H9 (cell line): ENCODE measurements around the gene LMX1A. TPM values are rescaled to one million over a fixed set of nuclear protein-coding genes. Genes with fewer than 3 reads are reported as not detected.
A peak's percentile ranks its signal among the peaks of the same experiment; 100 is the strongest.

ENCODE experiments used
- DNase-seq: peaks from one replicate; pipeline ENCODE4 v3.0.0-alpha.2; 2017
- H2AFZ ChIP-seq: one replicate; pipeline ENCODE4 v1.6.1; 2013; ENCODE audit warnings: mild to moderate bottlenecking, low read length, control low read depth, moderate library complexity
- H2AK5ac ChIP-seq: 2 replicates; pipeline ENCODE4 v1.6.1; 2013; ENCODE audit warnings: low read length, control low read depth, mixed read lengths; ENCODE audit not compliant: insufficient read length
- H2BK120ac ChIP-seq: one replicate; pipeline ENCODE4 v1.6.1; 2013; ENCODE audit warnings: low read depth, mild to moderate bottlenecking, low read length, control low read depth, inconsistent platforms; ENCODE audit not compliant: poor library complexity, severe bottlenecking
- H2BK12ac ChIP-seq: 2 replicates; pipeline ENCODE4 v1.6.1; 2013; ENCODE audit warnings: low read length, control low read depth, mixed read lengths, low read depth; ENCODE audit not compliant: insufficient read length
- H2BK15ac ChIP-seq: 2 replicates; pipeline ENCODE4 v1.6.1; 2013; ENCODE audit warnings: low read depth, low read length, control low read depth
- H2BK20ac ChIP-seq: one replicate; pipeline ENCODE4 v1.6.1; 2013; ENCODE audit warnings: low read depth, mild to moderate bottlenecking, low read length, control low read depth, inconsistent platforms; ENCODE audit not compliant: poor library complexity, severe bottlenecking
- H2BK5ac ChIP-seq: 2 replicates; pipeline ENCODE4 v1.6.1; 2013; ENCODE audit warnings: low read length, control low read depth, mixed read lengths; ENCODE audit not compliant: insufficient read length
- H3K14ac ChIP-seq: 2 replicates; pipeline ENCODE4 v1.6.1; 2013; ENCODE audit warnings: low read length, control low read depth; ENCODE audit not compliant: insufficient read depth
- H3K18ac ChIP-seq: 2 replicates; pipeline ENCODE4 v1.6.1; 2013; ENCODE audit warnings: low read depth, mild to moderate bottlenecking, mixed read lengths, low read length, control low read depth; ENCODE audit not compliant: insufficient read length
- H3K23ac ChIP-seq: 2 replicates; pipeline ENCODE4 v1.6.1; 2013; ENCODE audit warnings: low read length, control low read depth, mixed read lengths, low read depth; ENCODE audit not compliant: insufficient read length
- H3K23me2 ChIP-seq: 2 replicates; pipeline ENCODE4 v1.6.1; 2013; ENCODE audit warnings: low read depth, mild to moderate bottlenecking, mixed read lengths, low read length, control low read depth; ENCODE audit not compliant: insufficient read length, poor library complexity, severe bottlenecking
- H3K27ac ChIP-seq: 2 replicates; pipeline ENCODE4 v1.5.1; 2013; ENCODE audit warnings: low read length, control low read depth, mixed read lengths, low read depth; ENCODE audit not compliant: insufficient read length
- H3K27me3 ChIP-seq: 2 replicates; pipeline ENCODE4 v1.6.1; 2013; ENCODE audit warnings: low read length, control low read depth, inconsistent platforms; ENCODE audit not compliant: insufficient read depth
- H3K4ac ChIP-seq: 2 replicates; pipeline ENCODE4 v1.6.1; 2013; ENCODE audit warnings: low read depth, mild to moderate bottlenecking, control low read depth, inconsistent platforms, low read length, moderate library complexity
- H3K4me1 ChIP-seq: 2 replicates; pipeline ENCODE4 v1.6.1; 2013; ENCODE audit warnings: low read length, control low read depth, inconsistent platforms; ENCODE audit not compliant: insufficient read depth
- H3K4me2 ChIP-seq: 2 replicates; pipeline ENCODE4 v1.6.1; 2013; ENCODE audit warnings: low read length, control low read depth, mixed read lengths; ENCODE audit not compliant: insufficient read length, insufficient read depth
- H3K56ac ChIP-seq: 2 replicates; pipeline ENCODE4 v1.6.1; 2013; ENCODE audit warnings: low read depth, mild to moderate bottlenecking, mixed read lengths, low read length, control low read depth; ENCODE audit not compliant: insufficient read length
- H3K79me1 ChIP-seq: 2 replicates; pipeline ENCODE4 v1.6.1; 2013; ENCODE audit warnings: low read depth, mild to moderate bottlenecking, moderate library complexity, low read length, control low read depth, inconsistent platforms; ENCODE audit not compliant: insufficient read depth, poor library complexity, severe bottlenecking
- H3K79me2 ChIP-seq: 2 replicates; pipeline ENCODE4 v1.6.1; 2013; ENCODE audit warnings: low read length, control low read depth, inconsistent platforms; ENCODE audit not compliant: insufficient read depth
- H3K9ac ChIP-seq: 2 replicates; pipeline ENCODE4 v1.6.1; 2013; ENCODE audit warnings: low read length, control low read depth, mixed read lengths; ENCODE audit not compliant: insufficient read length; ENCODE audit errors: extremely low read depth
- H3K9me3 ChIP-seq: one replicate; pipeline ENCODE4 v1.6.1; 2013; ENCODE audit warnings: low read depth, low read length, inconsistent platforms; ENCODE audit not compliant: control insufficient read depth
- H3T11ph ChIP-seq: one replicate; pipeline ENCODE4 v1.6.1; 2013; ENCODE audit warnings: mild to moderate bottlenecking, low read length, control low read depth, inconsistent platforms
- H4K20me1 ChIP-seq: one replicate; pipeline ENCODE4 v1.6.1; 2013; ENCODE audit not compliant: control insufficient read depth, insufficient read length, insufficient read depth
- H4K5ac ChIP-seq: 2 replicates; pipeline ENCODE4 v1.6.1; 2013; ENCODE audit warnings: low read depth, mild to moderate bottlenecking, mixed read lengths, low read length, control low read depth; ENCODE audit not compliant: insufficient read length
- H4K8ac ChIP-seq: replicated peaks from 2 replicates; pipeline ENCODE4 v1.6.1; 2013; ENCODE audit warnings: low read length, control low read depth, mixed read lengths, low read depth; ENCODE audit not compliant: insufficient read length
- H4K91ac ChIP-seq: 2 replicates; pipeline ENCODE4 v1.6.1; 2013; ENCODE audit warnings: low read depth, mild to moderate bottlenecking, moderate library complexity, mixed read lengths, low read length, control low read depth; ENCODE audit not compliant: insufficient read length
- H3K27ac Mint-ChIP-seq, 3 experiments: 2 replicates in 2 of 3; 3 replicates in 1 of 3; pipeline ENCODE4 v1.8.0; 2020 to 2021; ENCODE audit warnings: mixed read lengths in 3 of 3, mild to moderate bottlenecking in 1 of 3, moderate library complexity in 1 of 3
- H3K27me3 Mint-ChIP-seq: 2 replicates; pipeline ENCODE4 v1.8.0; 2021; ENCODE audit warnings: low read depth, mild to moderate bottlenecking, moderate library complexity, mixed read lengths
- H3K36me3 Mint-ChIP-seq, 3 experiments: 2 replicates in 2 of 3; 3 replicates in 1 of 3; pipeline ENCODE4 v1.8.0; 2020 to 2021; ENCODE audit warnings: low read depth in 3 of 3, mixed read lengths in 3 of 3; ENCODE audit not compliant: insufficient read depth in 1 of 3
- H3K4me1 Mint-ChIP-seq, 2 experiments: 2 replicates each; pipeline ENCODE4 v1.8.0; 2020; ENCODE audit warnings: mixed read lengths in 2 of 2
- H3K4me3 Mint-ChIP-seq, 2 experiments: 2 replicates in 1 of 2; 3 replicates in 1 of 2; pipeline ENCODE4 v1.8.0; 2020 to 2021; ENCODE audit warnings: mild to moderate bottlenecking in 2 of 2, mixed read lengths in 2 of 2, moderate library complexity in 1 of 2
- H3K9me3 Mint-ChIP-seq, 2 experiments: 2 replicates in 1 of 2; 3 replicates in 1 of 2; pipeline ENCODE4 v1.8.0; 2020; ENCODE audit warnings: mild to moderate bottlenecking in 2 of 2, mixed read lengths in 2 of 2, moderate library complexity in 1 of 2
- CTCF ChIP-seq: fragments of 200-600 bp; sonication (generic); conservative IDR thresholded peaks from 3 replicates; pipeline ENCODE4 v1.8.0; 2021; ENCODE audit warnings: antibody characterized with exemption, mild to moderate bottlenecking
- WGBS: extraction: QIAGEN DNeasy Blood & Tissue Kit; methylation state at CpG from one replicate; pipeline ENCODE4 v1.1.7; 2013; ENCODE audit warnings: missing lambda C conversion rate, low lambda C conversion rate, mixed read lengths; ENCODE audit not compliant: insufficient read length; ENCODE audit errors: extremely low coverage; 5-methylcytosine and 5-hydroxymethylcytosine counted together
- total RNA-seq: library from RNA; stranded (reverse); gene quantifications from 2 replicates; pipeline ENCODE4 v1.2.1, GENCODE V29; 2021

The LMX1A gene
- total RNA-seq, 1 experiment from 2014 or later = not detected

DNA sequence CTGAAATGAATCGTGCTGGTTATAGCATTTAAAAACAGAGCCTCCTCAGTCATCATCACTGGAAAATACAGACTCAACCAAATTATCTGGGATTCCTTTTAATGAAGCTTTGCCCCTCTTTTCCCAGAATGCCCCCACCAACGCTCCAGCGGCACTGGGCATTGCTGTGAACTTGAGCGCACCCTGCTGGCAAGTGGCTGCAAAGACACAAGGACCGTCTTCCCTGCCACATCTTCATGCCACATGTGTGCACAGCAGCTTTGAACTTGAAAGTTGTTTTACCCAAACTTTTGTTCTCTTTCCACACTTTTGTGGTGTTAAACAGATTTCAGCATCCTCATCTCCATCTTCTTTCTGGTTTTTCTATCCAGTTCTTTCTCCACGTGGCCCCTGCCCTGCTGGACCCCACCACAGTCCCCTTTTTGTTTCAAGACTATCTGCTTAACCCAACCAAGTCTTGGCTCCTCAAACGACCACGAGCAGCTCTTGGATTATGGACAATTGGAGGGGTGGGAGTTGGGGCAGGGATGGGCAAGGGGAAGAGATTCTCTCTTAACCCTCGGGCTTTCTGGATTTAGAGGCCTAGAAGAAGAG is 12.8 kb upstream of the LMX1A start:
- Histone ChIP-seq H2BK120ac (no peak overlapping the region), H4K91ac (no peak overlapping the region), H3K79me1 (no peaks in the 10 kb centered on the region), H3K23ac (no peak overlapping the region), H4K8ac (no peak overlapping the region), H3K9me3 (no peaks in the 10 kb centered on the region), H2AK5ac (no peak overlapping the region), H2AFZ (no peak overlapping the region), H3K4me1 (peaks cover 4% of the 10 kb centered on the region), H2BK20ac (no peak overlapping the region), H3K18ac (no peak overlapping the region), H4K20me1 (no peaks in the 10 kb centered on the region), H2BK12ac (no peak overlapping the region), H3K79me2 (no peaks in the 10 kb centered on the region), H3K4ac (no peak overlapping the region), H4K5ac (no peak overlapping the region), H3K9ac (no peak overlapping the region), H3K27me3 (no peaks in the 10 kb centered on the region), H2BK15ac (no peak overlapping the region), H3K4me2 (no peak overlapping the region), H3T11ph (no peak overlapping the region), H3K56ac (no peak overlapping the region), H3K14ac (no peak overlapping the region), H2BK5ac (no peak overlapping the region), H3K23me2 (no peaks in the 10 kb centered on the region), H3K27ac (no peak overlapping the region)
- peak; percentile 72 for DNase-seq
- no peaks in the 10 kb centered on the region for H3K9me3 Mint-ChIP-seq
- H3K36me3 Mint-ChIP-seq = no peaks in the 10 kb centered on the region
- no peak overlapping the region for H3K27ac Mint-ChIP-seq
- H3K4me3 Mint-ChIP-seq = no peak overlapping the region
- H3K27me3 Mint-ChIP-seq = peaks cover 91% of the 10 kb centered on the region
- no CpG with 5 or more reads among the region's 9 CpGs for WGBS
- peaks cover 4% of the 10 kb centered on the region in 2 experiments; a peak in 3 of 4 replicates for H3K4me1 Mint-ChIP-seq
- TF ChIP-seq CTCF = peak; percentile 92
